ENCODE data around the gene UROC1. TPM values are rescaled to one million over a fixed set of nuclear protein-coding genes. Genes with fewer than 3 reads are reported as not detected.

The UROC1 gene
- total and polyA plus RNA-seq, 8 donors = 0.09 TPM; not detected in 7

DNA sequence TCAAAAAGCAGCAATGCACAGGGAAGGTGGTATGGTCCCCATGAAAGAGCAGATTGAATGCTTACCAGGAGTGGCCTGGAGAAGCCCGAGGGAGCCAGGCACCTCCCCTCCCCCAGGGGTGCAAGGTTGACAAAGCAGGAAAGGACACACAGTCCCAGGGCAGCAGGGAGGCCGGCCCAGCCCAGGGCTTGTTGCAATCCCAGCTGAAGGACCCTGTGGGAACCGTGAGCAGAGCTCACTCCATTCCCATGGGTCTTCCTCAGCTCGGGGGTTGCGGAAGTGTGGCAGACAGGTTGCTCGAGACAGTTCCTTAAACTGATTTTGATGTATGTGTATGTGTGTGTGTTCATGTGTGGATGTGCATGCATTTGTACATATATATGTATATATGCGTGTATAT is 15.8 kb downstream of the UROC1 start:
- H3K27ac ChIP-seq = no peak overlapping the region
- no peaks in the 10 kb centered on the region for H3K4me1 ChIP-seq
- TF ChIP-seq CTCF (IDR thresholded peaks at IDR 0.05) = no peak
- intact Hi-C loops (cut with DNase I) = no loop called here
- H3K4me3 ChIP-seq = no peak overlapping the region
- WGBS, 2 donors = 68 to 69% methylated on average over 7 of the region's 7 CpGs
- H3K9me3 ChIP-seq = no peaks in the 10 kb centered on the region
- FAIRE-seq (no peak), ATAC-seq (no peak), DNase-seq (no peak)
- H3K27me3 ChIP-seq = no peaks in the 10 kb centered on the region
- no peaks in the 10 kb centered on the region for H3K36me3 ChIP-seq

DNA sequence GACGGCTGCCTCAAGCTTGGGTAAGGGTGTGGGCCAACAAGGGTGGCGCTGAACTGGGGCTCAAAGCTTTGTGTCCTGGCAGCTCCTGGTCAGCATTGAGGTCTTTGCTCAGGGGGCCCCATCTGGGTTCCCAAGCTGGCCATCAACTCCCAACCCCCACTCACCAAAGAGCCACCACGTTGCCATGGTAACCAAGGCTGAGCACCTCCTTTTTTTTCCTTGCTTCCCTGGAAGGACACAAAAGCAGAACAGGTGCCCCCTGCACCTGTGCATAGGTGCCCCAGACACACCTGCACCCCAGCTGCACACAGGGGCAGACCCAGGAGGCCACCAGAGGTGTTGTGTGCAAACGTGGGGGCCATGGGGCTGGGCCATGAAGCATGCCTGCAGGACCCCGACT is 16.5 kb downstream of the UROC1 start:
- intact Hi-C loops (cut with DNase I) = no loop called here
- Histone ChIP-seq H3K27me3 (no peaks in the 10 kb centered on the region), H3K4me1 (no peaks in the 10 kb centered on the region), H3K36me3 (no peaks in the 10 kb centered on the region), H3K27ac (no peak overlapping the region), H3K9me3 (no peaks in the 10 kb centered on the region), H3K4me3 (no peak overlapping the region)
- no peak for FAIRE-seq
- DNase-seq = no peak
- TF ChIP-seq CTCF (IDR thresholded peaks at IDR 0.05) = no peak
- no peak for ATAC-seq
- 63 to 71% methylated on average over 5 of the region's 5 CpGs for WGBS, 2 donors

- no peak overlapping the region for H3K27ac ChIP-seq
- intact Hi-C loops (cut with DNase I) = no loop called here
- H3K27me3 ChIP-seq = no peaks in the 10 kb centered on the region
- WGBS, 2 donors = 73 to 78% methylated on average over 6 to 7 of the region's 7 CpGs
- H3K4me1 ChIP-seq = no peaks in the 10 kb centered on the region
- no peaks in the 10 kb centered on the region for H3K9me3 ChIP-seq
- no peak for TF ChIP-seq CTCF (IDR thresholded peaks at IDR 0.05)
- FAIRE-seq (no peak), DNase-seq (peak in 1 of 6 donors; percentile 35), ATAC-seq (no peak)
- H3K4me3 ChIP-seq = no peak overlapping the region
- no peaks in the 10 kb centered on the region for H3K36me3 ChIP-seq
Measured at GRCh38 chr3:126500016-126500415, 17.6 kb downstream of the UROC1 start.

- H3K4me1 ChIP-seq = no peaks in the 10 kb centered on the region
- H3K27me3 ChIP-seq = no peaks in the 10 kb centered on the region
- ATAC-seq = no peak
- intact Hi-C loops (cut with DNase I) = no loop called here
- no peak overlapping the region for H3K27ac ChIP-seq
- no peaks in the 10 kb centered on the region for H3K36me3 ChIP-seq
- WGBS, 2 donors = 90 to 97% methylated on average over 9 of the region's 9 CpGs
- no peak for TF ChIP-seq CTCF (IDR thresholded peaks at IDR 0.05)
- no peak overlapping the region for H3K4me3 ChIP-seq
- FAIRE-seq = no peak
- no peaks in the 10 kb centered on the region for H3K9me3 ChIP-seq
- DNase-seq = peak in 1 of 6 donors; percentile 36
Measured at GRCh38 chr3:126499401-126499800, 18.2 kb downstream of the UROC1 start.

DNA sequence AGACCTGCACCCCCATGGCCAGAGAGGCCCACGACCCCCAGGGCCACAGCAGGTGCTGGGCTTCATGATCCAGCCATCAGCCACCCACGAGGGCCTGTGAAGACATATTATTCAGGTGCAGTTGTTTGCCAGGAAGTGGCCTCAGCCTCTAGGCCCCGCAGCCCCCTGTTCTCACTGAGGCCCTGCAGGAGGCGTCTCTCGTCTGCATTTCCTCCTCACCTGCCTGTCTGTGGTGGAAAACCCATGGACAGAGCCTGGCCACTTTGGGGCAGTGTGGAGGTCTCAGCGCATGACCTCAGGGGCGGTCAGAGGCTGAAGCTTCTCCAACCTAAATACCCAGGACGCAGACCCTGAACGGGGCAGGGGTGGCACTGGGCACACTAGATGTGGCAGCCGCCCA is 18.6 kb downstream of the UROC1 start:
- 63 to 77% methylated on average over 10 of the region's 10 CpGs for WGBS, 2 donors
- Histone ChIP-seq H3K4me1 (no peaks in the 10 kb centered on the region), H3K36me3 (no peaks in the 10 kb centered on the region), H3K4me3 (no peak overlapping the region), H3K27ac (no peak overlapping the region), H3K9me3 (no peaks in the 10 kb centered on the region), H3K27me3 (no peaks in the 10 kb centered on the region)
- TF ChIP-seq CTCF (IDR thresholded peaks at IDR 0.05) = no peak
- DNase-seq (peak in 1 of 6 donors; percentile 45), ATAC-seq (no peak), FAIRE-seq (no peak)
- intact Hi-C loops (cut with DNase I) = no loop called here
